ENCODE data around the gene CD4.

Gene CD4

DNA sequence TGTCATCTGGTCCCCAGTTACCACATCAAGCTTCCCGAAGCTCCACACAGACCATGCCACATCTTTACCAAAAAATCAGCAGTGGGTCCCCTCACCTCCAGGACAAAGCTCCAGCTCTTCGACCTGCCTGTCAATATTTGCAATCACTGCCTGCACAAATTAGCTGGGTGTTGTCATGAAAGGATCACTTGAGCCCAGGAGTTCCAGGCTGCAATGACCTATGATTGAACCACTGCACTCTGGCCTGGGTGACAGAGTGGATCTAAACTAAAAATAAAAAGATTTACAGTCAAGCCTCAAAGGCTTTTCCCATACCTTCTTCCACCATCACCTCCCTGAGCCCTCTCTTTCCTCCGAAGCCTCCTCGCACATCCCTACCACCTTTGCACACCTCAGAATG lies 7.2 kb downstream of the CD4 start:
- Histone ChIP-seq H3K27ac (no peak overlapping the region), H3K4me1 (peaks cover 25% of the 10 kb centered on the region), H3K27me3 (peaks cover 81% of the 10 kb centered on the region), H3K36me3 (no peaks in the 10 kb centered on the region), H3K9ac (no peak overlapping the region), H3K4me3 (no peak overlapping the region), H3K4me2 (no peak overlapping the region), H4K20me1 (peaks cover 26% of the 10 kb centered on the region), H3K9me3 (no peaks in the 10 kb centered on the region)
- TF ChIP-seq Cebpa-rat (IDR thresholded peaks at IDR 0.05): no peak

DNA sequence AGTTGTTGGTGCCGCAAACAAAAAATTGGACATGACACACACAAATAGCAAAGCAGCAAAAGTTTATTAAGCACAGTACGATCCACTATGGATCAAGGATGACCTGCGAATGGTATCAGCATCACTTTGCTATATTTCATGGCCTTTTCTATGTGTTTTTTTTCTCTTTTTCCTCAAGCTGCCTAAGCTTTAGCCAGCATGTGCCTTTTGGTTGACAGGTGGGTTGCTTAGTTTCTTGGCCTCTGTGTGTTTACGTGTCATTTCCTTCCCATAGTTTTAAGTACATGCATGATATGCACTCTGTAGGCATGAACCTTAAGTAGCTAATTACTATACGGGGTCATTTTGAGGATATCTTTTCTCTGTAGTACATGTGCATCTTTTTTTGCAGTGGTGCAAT lies 9.8 kb downstream of the CD4 start:
- Histone ChIP-seq H3K9me3 (no peaks in the 10 kb centered on the region; the same call in 1 of the 2 replicates), H3K27me3 (peaks cover 63% of the 10 kb centered on the region), H3K4me3 (no peak overlapping the region), H3K27ac (no peak overlapping the region), H3K4me1 (no peaks in the 10 kb centered on the region), H3K9ac (no peak overlapping the region), H4K20me1 (peaks cover 9% of the 10 kb centered on the region; the same call in 1 of the 2 replicates), H3K4me2 (no peak overlapping the region), H3K36me3 (no peaks in the 10 kb centered on the region)
- TF ChIP-seq Cebpa-rat (IDR thresholded peaks at IDR 0.05): no peak

- H3K27me3 ChIP-seq: peaks cover 14% of the 10 kb centered on the region; the same call in 1 of the 2 replicates
- H3K4me3 ChIP-seq: no peak overlapping the region
- no peak overlapping the region for H3K9ac ChIP-seq
- no peaks in the 10 kb centered on the region; the same call in 1 of the 2 replicates for H3K9me3 ChIP-seq
- peaks cover under 1% of the 10 kb centered on the region; the same call in 1 of the 2 replicates for H3K4me1 ChIP-seq
- no peaks in the 10 kb centered on the region for H4K20me1 ChIP-seq
- TF ChIP-seq Cebpa-rat (IDR thresholded peaks at IDR 0.05): no peak
- no peak overlapping the region for H3K4me2 ChIP-seq
- no peaks in the 10 kb centered on the region for H3K36me3 ChIP-seq
- H3K27ac ChIP-seq: no peak overlapping the region
These were observed 17.8 kb downstream of the CD4 start for GRCh38 chr12:6807170-6807569.

GRCh38 chr12:6809056-6809455 lies 19.7 kb downstream of the CD4 start:
- no peak overlapping the region for H3K9ac ChIP-seq
- no peaks in the 10 kb centered on the region for H3K36me3 ChIP-seq
- H3K27me3 ChIP-seq: peaks cover 21% of the 10 kb centered on the region; the same call in 1 of the 2 replicates
- H3K9me3 ChIP-seq: no peaks in the 10 kb centered on the region; the same call in 1 of the 2 replicates
- peaks cover 8% of the 10 kb centered on the region; the same call in 1 of the 2 replicates for H3K4me1 ChIP-seq
- H3K4me3 ChIP-seq: no peak overlapping the region
- no peak for TF ChIP-seq Cebpa-rat (IDR thresholded peaks at IDR 0.05)
- H3K27ac ChIP-seq: no peak overlapping the region
- no peaks in the 10 kb centered on the region; the same call in 1 of the 2 replicates for H4K20me1 ChIP-seq
- H3K4me2 ChIP-seq: no peak overlapping the region

DNA sequence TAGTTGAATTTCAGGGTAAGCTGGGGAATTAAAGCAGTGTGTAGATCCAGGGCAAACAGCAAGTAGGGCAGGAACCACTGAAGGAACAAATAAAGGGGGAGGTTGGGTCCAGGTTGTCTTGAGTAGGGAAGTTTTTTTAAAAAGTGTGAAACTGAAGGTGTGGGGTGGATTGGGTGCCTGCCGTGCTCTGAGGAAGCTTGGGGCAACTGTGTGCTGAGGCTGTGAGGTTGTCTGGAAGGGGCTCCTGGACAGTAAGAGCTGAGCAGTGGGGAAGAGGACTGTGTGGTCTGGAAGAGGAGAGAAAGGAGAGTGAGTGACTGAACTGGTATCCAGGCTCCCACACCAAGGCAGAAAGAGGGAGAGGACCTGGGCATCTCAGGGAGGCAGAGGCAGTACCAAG lies 21.4 kb downstream of the CD4 start:
- no peak for TF ChIP-seq Cebpa-rat (IDR thresholded peaks at IDR 0.05)
- Histone ChIP-seq H4K20me1 (no peaks in the 10 kb centered on the region; the same call in 1 of the 2 replicates), H3K4me2 (no peak overlapping the region), H3K4me1 (peaks cover 18% of the 10 kb centered on the region), H3K36me3 (no peaks in the 10 kb centered on the region), H3K9me3 (no peaks in the 10 kb centered on the region), H3K27ac (no peak overlapping the region), H3K9ac (no peak overlapping the region), H3K27me3 (peaks cover 37% of the 10 kb centered on the region), H3K4me3 (no peak overlapping the region)

GRCh38 chr12:6813363-6813762 lies 24.0 kb downstream of the CD4 start:
- H3K4me2 ChIP-seq: no peak overlapping the region

GRCh38 chr12:6816598-6816997 lies 27.3 kb downstream of the CD4 start:
- Histone ChIP-seq H3K27ac (no peak overlapping the region), H3K9ac (no peak overlapping the region), H3K4me1 (peaks cover 24% of the 10 kb centered on the region), H3K27me3 (peaks cover 65% of the 10 kb centered on the region), H4K20me1 (no peaks in the 10 kb centered on the region; the same call in 1 of the 2 replicates), H3K4me2 (peak overlapping the region; percentile 2; the same call in 1 of the 2 replicates), H3K36me3 (no peaks in the 10 kb centered on the region), H3K9me3 (no peaks in the 10 kb centered on the region), H3K4me3 (no peak overlapping the region)
- no peak for TF ChIP-seq Cebpa-rat (IDR thresholded peaks at IDR 0.05)

More at GRCh38 chr12:6813363-6813762, 24.0 kb downstream of the CD4 start:
- peaks cover 44% of the 10 kb centered on the region for H3K27me3 ChIP-seq
- H3K9ac ChIP-seq: no peak overlapping the region
- H3K9me3 ChIP-seq: no peaks in the 10 kb centered on the region
- no peak for TF ChIP-seq Cebpa-rat (IDR thresholded peaks at IDR 0.05)
- no peak overlapping the region for H3K4me3 ChIP-seq
- peaks cover 18% of the 10 kb centered on the region for H3K4me1 ChIP-seq
- H4K20me1 ChIP-seq: no peaks in the 10 kb centered on the region; the same call in 1 of the 2 replicates
- no peaks in the 10 kb centered on the region for H3K36me3 ChIP-seq
- H3K27ac ChIP-seq: no peak overlapping the region

DNA sequence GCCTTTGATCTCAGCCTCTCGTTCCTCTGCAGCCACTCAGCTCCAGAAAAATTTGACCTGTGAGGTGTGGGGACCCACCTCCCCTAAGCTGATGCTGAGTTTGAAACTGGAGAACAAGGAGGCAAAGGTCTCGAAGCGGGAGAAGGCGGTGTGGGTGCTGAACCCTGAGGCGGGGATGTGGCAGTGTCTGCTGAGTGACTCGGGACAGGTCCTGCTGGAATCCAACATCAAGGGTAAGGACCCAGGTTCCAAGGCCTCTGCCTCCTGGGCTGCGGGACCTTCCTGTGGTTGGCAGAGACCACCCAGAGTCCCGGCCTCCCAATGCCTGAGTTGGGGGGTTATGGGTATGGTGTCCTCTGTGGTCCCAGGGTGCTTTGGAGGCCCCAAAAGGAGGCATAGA lies 27.8 kb downstream of the CD4 start:
- Histone ChIP-seq H3K27me3 (peaks cover 66% of the 10 kb centered on the region), H3K4me2 (no peak overlapping the region), H3K27ac (no peak overlapping the region), H3K36me3 (no peaks in the 10 kb centered on the region), H3K4me1 (peaks cover 28% of the 10 kb centered on the region), H3K9me3 (no peaks in the 10 kb centered on the region), H3K9ac (no peak overlapping the region), H4K20me1 (peaks cover 3% of the 10 kb centered on the region; the same call in 1 of the 2 replicates), H3K4me3 (no peak overlapping the region)
- no peak for TF ChIP-seq Cebpa-rat (IDR thresholded peaks at IDR 0.05)

GRCh38 chr12:6817662-6818157 lies 28.4 kb downstream of the CD4 start:
- Histone ChIP-seq H3K4me1 (peaks cover 22% of the 10 kb centered on the region), H4K20me1 (peaks cover 6% of the 10 kb centered on the region; the same call in 1 of the 2 replicates), H3K4me2 (no peak overlapping the region), H3K36me3 (no peaks in the 10 kb centered on the region), H3K27ac (no peak overlapping the region), H3K27me3 (peaks cover 72% of the 10 kb centered on the region), H3K9ac (no peak overlapping the region), H3K4me3 (no peak overlapping the region), H3K9me3 (no peaks in the 10 kb centered on the region)
- TF ChIP-seq Cebpa-rat (IDR thresholded peaks at IDR 0.05): no peak

- Histone ChIP-seq H3K36me3 (no peaks in the 10 kb centered on the region), H4K20me1 (peaks cover 11% of the 10 kb centered on the region; the same call in 1 of the 2 replicates), H3K27me3 (peaks cover 77% of the 10 kb centered on the region), H3K27ac (no peak overlapping the region), H3K9me3 (no peaks in the 10 kb centered on the region), H3K9ac (no peak overlapping the region), H3K4me2 (no peak overlapping the region), H3K4me3 (no peak overlapping the region), H3K4me1 (peaks cover 20% of the 10 kb centered on the region)
- no peak for TF ChIP-seq Cebpa-rat (IDR thresholded peaks at IDR 0.05)
These were observed 28.9 kb downstream of the CD4 start for GRCh38 chr12:6818222-6818621.
